ENCODE measurements around the gene HORMAD2.

- TF ChIP-seq CTCF (IDR thresholded peaks at IDR 0.05) (no peak), EP300 (IDR thresholded peaks at IDR 0.05) (no peak), POLR2A (IDR thresholded peaks at IDR 0.05; ENCODE audit: low read depth) (no peak), POLR2AphosphoS5 (IDR thresholded peaks at IDR 0.05) (no peak)
These were observed 103.0 kb downstream of the HORMAD2 start for GRCh38 chr22:30183271-30183670.
